Endodermal cell (in vitro differentiated cells): ENCODE results near the gene SELENOI. TPM values are rescaled to one million over a fixed set of nuclear protein-coding genes. Genes with fewer than 3 reads are reported as not detected.

Experiments
- DNase-seq: peaks from one replicate; pipeline ENCODE4 v3.0.0-alpha.2; 2017
- H3K27ac ChIP-seq: 2 replicates; pipeline ENCODE4 v1.5.1; 2013; ENCODE audit warnings: mild to moderate bottlenecking, low read depth, low read length, moderate library complexity
- H3K27me3 ChIP-seq: 2 replicates; pipeline ENCODE4 v1.6.1; 2013; ENCODE audit warnings: mild to moderate bottlenecking, low read length, moderate library complexity; ENCODE audit not compliant: insufficient read depth, control insufficient read depth, poor library complexity, severe bottlenecking
- H3K36me3 ChIP-seq: 2 replicates; pipeline ENCODE4 v1.7.0; 2013; ENCODE audit warnings: mild to moderate bottlenecking, low read length, moderate library complexity; ENCODE audit not compliant: control insufficient read depth, insufficient read depth
- H3K4me1 ChIP-seq: one replicate; pipeline ENCODE4 v1.7.0; 2013; ENCODE audit warnings: low read length; ENCODE audit not compliant: control insufficient read depth, insufficient read depth
- H3K4me3 ChIP-seq: 2 replicates; pipeline ENCODE4 v1.5.1; 2013; ENCODE audit warnings: mild to moderate bottlenecking, low read length, moderate library complexity
- H3K9ac ChIP-seq: 2 replicates; pipeline ENCODE4 v1.6.1; 2013; ENCODE audit warnings: mild to moderate bottlenecking, low read length, moderate library complexity; ENCODE audit not compliant: poor library complexity, severe bottlenecking; ENCODE audit errors: extremely low read depth
- H3K9me3 ChIP-seq: 2 replicates; pipeline ENCODE4 v1.6.1; 2013; ENCODE audit warnings: mild to moderate bottlenecking, low read length, moderate library complexity; ENCODE audit not compliant: control insufficient read depth
- H3K27ac Mint-ChIP-seq: 2 replicates; pipeline ENCODE4 v1.8.0; 2020; ENCODE audit warnings: mixed read lengths
- H3K27me3 Mint-ChIP-seq: 2 replicates; pipeline ENCODE4 v1.8.0; 2021; ENCODE audit warnings: mild to moderate bottlenecking, mixed read lengths; ENCODE audit not compliant: insufficient read depth
- H3K36me3 Mint-ChIP-seq: 2 replicates; pipeline ENCODE4 v1.8.0; 2020; ENCODE audit warnings: low read depth, mixed read lengths
- H3K4me1 Mint-ChIP-seq: 2 replicates; pipeline ENCODE4 v1.8.0; 2020; ENCODE audit warnings: mixed read lengths
- H3K4me3 Mint-ChIP-seq: 2 replicates; pipeline ENCODE4 v1.8.0; 2020; ENCODE audit warnings: mild to moderate bottlenecking, moderate library complexity, mixed read lengths
- H3K9me3 Mint-ChIP-seq: 2 replicates; pipeline ENCODE4 v1.8.0; 2020; ENCODE audit warnings: mild to moderate bottlenecking, mixed read lengths
- WGBS, 2 experiments: methylation state at CpG; one replicate each; pipeline versions ENCODE4 v1.1.5 to v1.1.7; 2013; ENCODE audit warnings: missing lambda C conversion rate in 2 of 2, mixed read lengths in 1 of 2; ENCODE audit not compliant: insufficient coverage in 1 of 2, insufficient read length in 1 of 2; 5-methylcytosine and 5-hydroxymethylcytosine counted together
- total RNA-seq, 2 donors: library from RNA; stranded (reverse); fragmentation: NEBNext Ultra II Directional in 1 of 2; extraction: Animal tissue kit (Norgen Biotek cat#: 25700) in 1 of 2; gene quantifications; 2 replicates in 1 of 2; 3 replicates in 1 of 2; pipeline ENCODE4 v1.2.1, GENCODE V29; 2021
- TF ChIP-seq, protein P1 (sequence below): fragments of 200-600 bp; sonication (generic); conservative IDR thresholded peaks from 2 replicates; pipeline ENCODE4 v1.5.0; 2021; ENCODE audit warnings: antibody characterized with exemption, mild to moderate bottlenecking

SELENOI gene
- total RNA-seq, 2 donors from 2014 or later, result 59.3 to 77.1 TPM

DNA sequence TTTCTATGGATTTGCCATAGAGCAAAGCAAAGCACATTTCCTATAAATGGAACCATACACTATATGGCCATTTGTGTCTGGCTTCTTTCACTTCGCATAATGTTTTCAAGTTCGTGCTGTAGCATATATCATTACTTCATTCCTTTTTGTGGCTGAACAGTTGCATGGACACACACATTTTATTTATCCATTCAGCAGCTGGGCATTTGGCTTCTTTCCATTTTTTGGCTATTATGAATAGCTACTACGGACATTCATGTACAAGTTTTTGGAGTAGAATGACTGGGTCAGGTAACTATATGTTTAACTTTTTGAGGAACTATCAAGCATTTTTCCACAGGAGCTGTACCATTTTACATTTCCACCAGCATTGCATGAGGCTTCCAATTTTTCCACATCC is 10.7 kb upstream of the SELENOI start:
- 90 to 92% methylated on average over 2 to 3 of the region's 3 CpGs for WGBS, 2 experiments
- Mint-ChIP-seq H3K9me3 (no peaks in the 10 kb centered on the region), H3K4me1 (peaks cover 12% of the 10 kb centered on the region), H3K4me3 (no peak overlapping the region), H3K27ac (no peak overlapping the region), H3K27me3 (no peaks in the 10 kb centered on the region), H3K36me3 (no peaks in the 10 kb centered on the region)
- no peak for DNase-seq
- H3K36me3 ChIP-seq, result no peaks in the 10 kb centered on the region
- TF ChIP-seq, protein P1, sequence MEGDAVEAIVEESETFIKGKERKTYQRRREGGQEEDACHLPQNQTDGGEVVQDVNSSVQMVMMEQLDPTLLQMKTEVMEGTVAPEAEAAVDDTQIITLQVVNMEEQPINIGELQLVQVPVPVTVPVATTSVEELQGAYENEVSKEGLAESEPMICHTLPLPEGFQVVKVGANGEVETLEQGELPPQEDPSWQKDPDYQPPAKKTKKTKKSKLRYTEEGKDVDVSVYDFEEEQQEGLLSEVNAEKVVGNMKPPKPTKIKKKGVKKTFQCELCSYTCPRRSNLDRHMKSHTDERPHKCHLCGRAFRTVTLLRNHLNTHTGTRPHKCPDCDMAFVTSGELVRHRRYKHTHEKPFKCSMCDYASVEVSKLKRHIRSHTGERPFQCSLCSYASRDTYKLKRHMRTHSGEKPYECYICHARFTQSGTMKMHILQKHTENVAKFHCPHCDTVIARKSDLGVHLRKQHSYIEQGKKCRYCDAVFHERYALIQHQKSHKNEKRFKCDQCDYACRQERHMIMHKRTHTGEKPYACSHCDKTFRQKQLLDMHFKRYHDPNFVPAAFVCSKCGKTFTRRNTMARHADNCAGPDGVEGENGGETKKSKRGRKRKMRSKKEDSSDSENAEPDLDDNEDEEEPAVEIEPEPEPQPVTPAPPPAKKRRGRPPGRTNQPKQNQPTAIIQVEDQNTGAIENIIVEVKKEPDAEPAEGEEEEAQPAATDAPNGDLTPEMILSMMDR, result no peak
- H3K9me3 ChIP-seq, result no peaks in the 10 kb centered on the region
- H3K9ac ChIP-seq, result no peak overlapping the region
- peaks cover 4% of the 10 kb centered on the region for H3K4me1 ChIP-seq
- H3K27me3 ChIP-seq, result no peaks in the 10 kb centered on the region
- H3K4me3 ChIP-seq, result no peak overlapping the region
- no peak overlapping the region for H3K27ac ChIP-seq

DNA sequence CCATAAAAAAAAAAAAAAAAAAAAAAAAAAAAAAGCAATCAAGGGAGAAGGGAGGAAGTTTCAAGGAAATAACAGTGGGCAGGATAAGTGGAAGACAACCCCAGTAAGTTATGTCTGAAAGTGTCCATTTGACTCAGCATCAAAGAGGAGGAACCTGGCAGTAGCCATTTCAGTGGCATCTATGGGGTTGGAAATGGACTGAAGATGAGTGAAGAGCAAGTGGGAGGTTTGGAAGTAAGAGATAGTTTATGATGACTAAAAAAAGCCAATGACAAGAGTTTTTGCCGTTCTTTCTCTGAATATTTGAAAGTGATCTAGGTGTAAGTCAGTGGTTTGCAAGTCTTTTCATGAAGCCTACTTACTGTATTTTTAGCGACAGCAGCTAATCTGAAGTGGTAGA is 9.2 kb upstream of the SELENOI start:
- no peaks in the 10 kb centered on the region for H3K36me3 Mint-ChIP-seq
- H3K4me3 Mint-ChIP-seq, result no peak overlapping the region
- H3K27me3 Mint-ChIP-seq, result no peaks in the 10 kb centered on the region
- Histone ChIP-seq H3K27ac (no peak overlapping the region), H3K4me1 (peaks cover 4% of the 10 kb centered on the region), H3K36me3 (no peaks in the 10 kb centered on the region), H3K9me3 (no peaks in the 10 kb centered on the region), H3K4me3 (no peak overlapping the region), H3K27me3 (no peaks in the 10 kb centered on the region), H3K9ac (no peak overlapping the region)
- DNase-seq, result no peak
- H3K9me3 Mint-ChIP-seq, result no peaks in the 10 kb centered on the region
- H3K27ac Mint-ChIP-seq, result no peak overlapping the region
- 86 to 93% methylated on average over 1 to 2 of the region's 2 CpGs for WGBS, 2 experiments
- peaks cover 16% of the 10 kb centered on the region for H3K4me1 Mint-ChIP-seq
- TF ChIP-seq, protein P1, result no peak

GRCh38 chr2:26337298-26337697 is 8.6 kb upstream of the SELENOI start:
- no peak for DNase-seq

More at GRCh38 chr2:26337298-26337697, 8.6 kb upstream of the SELENOI start:
- H3K9ac ChIP-seq, result no peak overlapping the region
- no peaks in the 10 kb centered on the region for H3K27me3 Mint-ChIP-seq
- peaks cover 4% of the 10 kb centered on the region for H3K4me1 ChIP-seq
- no peaks in the 10 kb centered on the region for H3K9me3 ChIP-seq
- TF ChIP-seq, protein P1, result no peak
- peaks cover 16% of the 10 kb centered on the region for H3K4me1 Mint-ChIP-seq
- no peaks in the 10 kb centered on the region for H3K36me3 Mint-ChIP-seq
- no peak overlapping the region for H3K4me3 Mint-ChIP-seq
- no peak overlapping the region for H3K27ac ChIP-seq
- no peaks in the 10 kb centered on the region for H3K9me3 Mint-ChIP-seq
- no peaks in the 10 kb centered on the region for H3K36me3 ChIP-seq
- H3K4me3 ChIP-seq, result no peak overlapping the region
- no peak overlapping the region for H3K27ac Mint-ChIP-seq
- 95 to 100% methylated on average over 1 to 2 of the region's 2 CpGs for WGBS, 2 experiments
- H3K27me3 ChIP-seq, result no peaks in the 10 kb centered on the region
